GM23338 (cell line): Measurements from ENCODE around the gene FAP. TPM values are rescaled to one million over a fixed set of nuclear protein-coding genes. Genes with fewer than 3 reads are reported as not detected.

Experiments
- ATAC-seq: fragments of 200-7000 bp; cut with Tn5 transposase; 3 replicates; pipeline ENCODE4 v1.9.1; 2020
- DNase-seq: peaks from one replicate; pipeline ENCODE4 v3.0.0-alpha.2; 2015; ENCODE audit warnings: low spot score
- H2AFZ ChIP-seq: fragments of 200-600 bp; sonication (generic); 2 replicates; pipeline ENCODE4 v1.8.0; 2016; ENCODE audit warnings: antibody characterized with exemption, mild to moderate bottlenecking, moderate library complexity
- H3F3A ChIP-seq: fragments of 200-600 bp; sonication (generic); replicated peaks from 2 replicates; pipeline ENCODE4 v1.8.0; 2017; ENCODE audit warnings: antibody characterized with exemption, mixed run types, low read depth
- H3K27ac ChIP-seq: fragments of 200-600 bp; sonication (generic); 2 replicates; pipeline ENCODE4 v1.6.1; 2016; ENCODE audit warnings: low read depth
- H3K27me3 ChIP-seq: fragments of 200-600 bp; sonication (generic); 2 replicates; pipeline ENCODE4 v1.8.0; 2016; ENCODE audit warnings: mild to moderate bottlenecking, mixed run types, moderate library complexity; ENCODE audit not compliant: insufficient read depth
- H3K36me3 ChIP-seq: fragments of 200-600 bp; sonication (generic); 2 replicates; pipeline ENCODE4 v1.8.0; 2016; ENCODE audit warnings: mild to moderate bottlenecking; ENCODE audit not compliant: insufficient read depth
- H3K4me1 ChIP-seq: fragments of 200-600 bp; sonication (generic); 2 replicates; pipeline ENCODE4 v1.8.0; 2016; ENCODE audit warnings: mild to moderate bottlenecking, moderate library complexity; ENCODE audit not compliant: insufficient read depth
- H3K4me2 ChIP-seq: fragments of 200-600 bp; sonication (generic); 2 replicates; pipeline ENCODE4 v1.7.1; 2017; ENCODE audit warnings: mixed run types
- H3K4me3 ChIP-seq: fragments of 200-600 bp; sonication (generic); 2 replicates; pipeline ENCODE4 v1.6.1; 2016; ENCODE audit warnings: mixed run types
- H3K79me2 ChIP-seq: fragments of 200-600 bp; sonication (generic); replicated peaks from 2 replicates; pipeline ENCODE4 v1.8.0; 2017; ENCODE audit warnings: mild to moderate bottlenecking; ENCODE audit not compliant: insufficient read depth
- H3K9me2 ChIP-seq: fragments of 200-600 bp; sonication (generic); 2 replicates; pipeline ENCODE4 v1.8.0; 2017; ENCODE audit not compliant: insufficient read depth
- H4K20me1 ChIP-seq: fragments of 200-600 bp; sonication (generic); replicated peaks from 2 replicates; pipeline ENCODE4 v1.8.0; 2017; ENCODE audit warnings: mild to moderate bottlenecking; ENCODE audit not compliant: insufficient read depth
- H3K27ac Mint-ChIP-seq: 2 replicates; pipeline ENCODE4 v1.8.0; 2020; ENCODE audit warnings: inconsistent platforms, mild to moderate bottlenecking, moderate library complexity, mixed read lengths
- H3K27me3 Mint-ChIP-seq: 3 replicates; pipeline ENCODE4 v1.8.0; 2022; ENCODE audit warnings: low read depth, mild to moderate bottlenecking, moderate library complexity, mixed read lengths, inconsistent platforms; ENCODE audit not compliant: insufficient read depth, poor library complexity
- H3K36me3 Mint-ChIP-seq: 3 replicates; pipeline ENCODE4 v1.8.0; 2021; ENCODE audit warnings: low read depth, mild to moderate bottlenecking, inconsistent platforms, moderate library complexity, mixed read lengths
- H3K4me1 Mint-ChIP-seq: 3 replicates; pipeline ENCODE4 v1.8.0; 2020; ENCODE audit warnings: mild to moderate bottlenecking, inconsistent platforms, mixed read lengths
- H3K4me3 Mint-ChIP-seq: 3 replicates; pipeline ENCODE4 v1.8.0; 2021; ENCODE audit warnings: moderate library complexity, mild to moderate bottlenecking, inconsistent platforms, mixed read lengths
- H3K9me3 Mint-ChIP-seq: 3 replicates; pipeline ENCODE4 v1.8.0; 2020; ENCODE audit warnings: moderate library complexity, mild to moderate bottlenecking, inconsistent platforms, mixed read lengths
- CREB1 ChIP-seq: fragments of 250-450 bp; sonication (Bioruptor Pico); IDR thresholded peaks from 2 replicates; pipeline ENCODE4 v1.5.0; 2020; ENCODE audit warnings: low read depth, mild to moderate bottlenecking, moderate library complexity
- EZH2 ChIP-seq: fragments of 200-600 bp; sonication (generic); IDR thresholded peaks from one replicate; pipeline ENCODE4 v1.8.0; 2017; ENCODE audit warnings: antibody characterized with exemption, mild to moderate bottlenecking, low read depth; ENCODE audit not compliant: unreplicated experiment
- EZH2phosphoT487 ChIP-seq: fragments of 200-600 bp; sonication (generic); IDR thresholded peaks from one replicate; pipeline ENCODE4 v1.8.1; 2018; ENCODE audit warnings: antibody characterized with exemption; ENCODE audit not compliant: unreplicated experiment
- NANOG ChIP-seq: IDR thresholded peaks from 2 replicates; pipeline ENCODE4 v1.6.1; 2016; ENCODE audit warnings: antibody characterized with exemption, borderline replicate concordance
- POLR2AphosphoS5 ChIP-seq: IDR thresholded peaks from 2 replicates; pipeline ENCODE4 v1.6.1; 2016; ENCODE audit warnings: antibody characterized with exemption, low read depth
- ZNF114 ChIP-seq: fragments of 250-450 bp; sonication (Bioruptor Pico); IDR thresholded peaks from 2 replicates; pipeline ENCODE4 v1.5.0; 2020; ENCODE audit warnings: mild to moderate bottlenecking, moderate library complexity
- ZNF331 ChIP-seq: fragments of 250-450 bp; sonication (Bioruptor Pico); IDR thresholded peaks from 2 replicates; pipeline ENCODE4 v1.5.0; 2020; ENCODE audit warnings: low read depth, mild to moderate bottlenecking, moderate library complexity
- long read RNA-seq: library from polyadenylated mRNA; unstranded; transcript quantifications from one replicate; pipeline ENCODE4 v2.0.0, GENCODE V29; 2020; ENCODE audit not compliant: unreplicated experiment
- polyA plus RNA-seq: library from polyadenylated mRNA; unstranded; fragments of >200 nt; fragmentation: Nextera tagmentation; extraction: Ambion mirVana; gene quantifications from 2 replicates; pipeline ENCODE4 v1.2.1, GENCODE V29; 2016
- total RNA-seq: library from RNA; depleted of rRNA; stranded (reverse); fragments of >200 nt; shearing (Covaris generic); gene quantifications from 2 replicates; pipeline ENCODE4 v1.2.3, GENCODE V29; 2014; rRNA removed
- TF ChIP-seq, protein P1 (sequence below): IDR thresholded peaks from 2 replicates; pipeline ENCODE4 v1.6.1; 2016; ENCODE audit warnings: antibody characterized with exemption
- TF ChIP-seq, protein P2 (sequence below): IDR thresholded peaks from one replicate; pipeline ENCODE4 v1.6.1; 2018; ENCODE audit warnings: antibody characterized with exemption; ENCODE audit not compliant: unreplicated experiment

FAP gene, protein sequence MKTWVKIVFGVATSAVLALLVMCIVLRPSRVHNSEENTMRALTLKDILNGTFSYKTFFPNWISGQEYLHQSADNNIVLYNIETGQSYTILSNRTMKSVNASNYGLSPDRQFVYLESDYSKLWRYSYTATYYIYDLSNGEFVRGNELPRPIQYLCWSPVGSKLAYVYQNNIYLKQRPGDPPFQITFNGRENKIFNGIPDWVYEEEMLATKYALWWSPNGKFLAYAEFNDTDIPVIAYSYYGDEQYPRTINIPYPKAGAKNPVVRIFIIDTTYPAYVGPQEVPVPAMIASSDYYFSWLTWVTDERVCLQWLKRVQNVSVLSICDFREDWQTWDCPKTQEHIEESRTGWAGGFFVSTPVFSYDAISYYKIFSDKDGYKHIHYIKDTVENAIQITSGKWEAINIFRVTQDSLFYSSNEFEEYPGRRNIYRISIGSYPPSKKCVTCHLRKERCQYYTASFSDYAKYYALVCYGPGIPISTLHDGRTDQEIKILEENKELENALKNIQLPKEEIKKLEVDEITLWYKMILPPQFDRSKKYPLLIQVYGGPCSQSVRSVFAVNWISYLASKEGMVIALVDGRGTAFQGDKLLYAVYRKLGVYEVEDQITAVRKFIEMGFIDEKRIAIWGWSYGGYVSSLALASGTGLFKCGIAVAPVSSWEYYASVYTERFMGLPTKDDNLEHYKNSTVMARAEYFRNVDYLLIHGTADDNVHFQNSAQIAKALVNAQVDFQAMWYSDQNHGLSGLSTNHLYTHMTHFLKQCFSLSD
- total RNA-seq (not detected in 2 replicates), polyA plus RNA-seq (0.42 TPM in 1 of 2 replicates, not detected in the other)
- long read RNA-seq: 0 reads

DNA sequence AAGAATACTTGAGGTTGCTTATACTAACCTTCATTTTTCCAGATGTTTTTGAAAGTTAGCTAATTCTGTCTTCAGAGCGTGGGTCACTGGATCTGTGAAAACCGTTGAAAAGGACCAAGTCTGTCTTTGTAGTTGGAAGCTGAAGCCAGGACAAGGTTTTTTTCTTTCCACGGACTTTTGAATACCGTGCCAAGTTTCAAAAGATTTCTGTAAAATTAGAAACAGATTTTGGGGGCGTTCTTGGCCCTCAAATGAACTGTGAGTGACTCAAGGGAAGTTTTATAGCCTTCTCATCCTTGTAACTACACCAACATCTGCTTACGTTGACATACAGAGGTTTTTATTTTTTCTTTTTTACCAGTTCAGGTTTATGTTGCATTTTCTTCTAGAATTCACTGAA lies at the start of gene FAP:
Gene FAP, minus strand, starts transcription at position 152 of the 400 bp plus-strand sequence. Its CDS starts 118 bp downstream, at position 34.
- H3K4me1 Mint-ChIP-seq: peaks cover 6% of the 10 kb centered on the region; the same call in 2 of the 3 replicates

DNA sequence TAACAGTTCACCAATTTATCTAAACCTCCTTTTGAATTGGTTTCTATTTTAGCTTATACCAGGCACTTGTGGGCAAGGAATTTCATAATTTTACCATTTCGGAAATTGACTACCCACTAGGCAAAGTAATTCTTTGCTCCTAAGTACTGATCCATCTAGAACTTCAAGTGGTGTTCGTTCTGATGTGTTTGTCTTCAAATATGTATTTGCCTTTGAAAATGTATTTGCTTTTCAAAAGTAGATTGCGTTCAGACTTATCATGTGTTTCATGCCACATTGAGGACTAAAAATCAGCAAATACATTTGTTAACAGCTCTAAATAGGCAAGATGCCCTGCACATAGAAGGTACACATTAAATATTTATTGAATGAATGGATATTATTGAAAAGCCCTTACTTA lies 48.5 kb upstream of the FAP start:
- Histone ChIP-seq H3F3A (no peaks in the 10 kb centered on the region), H3K36me3 (no peaks in the 10 kb centered on the region)
- no peak for ATAC-seq

More for the DNA sequence above, at the start of gene FAP:
- Mint-ChIP-seq H3K27ac (no peak within 1 kb of the TSS; the same call in 1 of the 2 replicates), H3K4me3 (no peak within 1 kb of the TSS), H3K9me3 (no peaks in the 10 kb centered on the region), H3K36me3 (no peaks in the 10 kb centered on the region), H3K27me3 (no peaks in the 10 kb centered on the region)
- Histone ChIP-seq H3K9me2 (no peaks in the 10 kb centered on the region), H4K20me1 (no peaks in the 10 kb centered on the region), H3K27me3 (no peaks in the 10 kb centered on the region), H3K4me2 (no peak within 1 kb of the TSS), H3F3A (no peaks in the 10 kb centered on the region), H3K27ac (no peak within 1 kb of the TSS), H2AFZ (no peak within 1 kb of the TSS), H3K36me3 (no peaks in the 10 kb centered on the region), H3K4me1 (no peaks in the 10 kb centered on the region), H3K4me3 (no peak within 1 kb of the TSS), H3K79me2 (no peaks in the 10 kb centered on the region)
- no peak for ATAC-seq
- DNase-seq: no peak
- TF ChIP-seq EZH2: no peak
- TF ChIP-seq, protein P1, sequence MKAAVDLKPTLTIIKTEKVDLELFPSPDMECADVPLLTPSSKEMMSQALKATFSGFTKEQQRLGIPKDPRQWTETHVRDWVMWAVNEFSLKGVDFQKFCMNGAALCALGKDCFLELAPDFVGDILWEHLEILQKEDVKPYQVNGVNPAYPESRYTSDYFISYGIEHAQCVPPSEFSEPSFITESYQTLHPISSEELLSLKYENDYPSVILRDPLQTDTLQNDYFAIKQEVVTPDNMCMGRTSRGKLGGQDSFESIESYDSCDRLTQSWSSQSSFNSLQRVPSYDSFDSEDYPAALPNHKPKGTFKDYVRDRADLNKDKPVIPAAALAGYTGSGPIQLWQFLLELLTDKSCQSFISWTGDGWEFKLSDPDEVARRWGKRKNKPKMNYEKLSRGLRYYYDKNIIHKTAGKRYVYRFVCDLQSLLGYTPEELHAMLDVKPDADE: no peak
- TF ChIP-seq POLR2AphosphoS5: no peak

DNA sequence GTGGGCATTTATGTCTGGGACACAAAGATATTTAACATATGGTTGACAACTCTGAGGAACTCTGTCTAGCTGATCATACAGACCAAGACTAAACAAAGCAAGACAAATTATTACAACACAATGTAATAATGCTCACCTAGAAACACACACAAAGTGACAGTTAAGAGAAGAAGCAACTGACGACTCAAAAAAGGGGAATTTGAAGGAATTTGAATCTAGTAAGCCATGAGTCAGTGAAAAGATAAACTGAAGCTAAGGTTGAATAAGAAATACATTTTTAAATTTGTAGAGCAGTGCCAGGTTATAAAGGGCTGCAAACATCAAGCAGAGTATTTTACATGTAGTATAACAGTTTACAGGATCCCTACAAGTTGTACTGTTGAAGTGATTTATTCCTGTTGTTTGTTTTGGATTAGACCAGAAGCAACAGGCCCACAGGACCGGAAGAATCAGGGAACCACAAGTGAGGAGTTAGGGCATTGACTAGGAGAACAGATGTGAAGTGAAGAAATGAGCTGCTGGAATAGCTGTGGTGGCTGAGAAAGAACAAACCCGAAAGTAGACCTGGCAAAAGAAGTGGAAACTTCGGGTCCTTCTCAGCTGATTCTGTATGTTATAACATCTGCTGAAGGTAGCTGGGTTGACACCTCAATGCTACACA lies 39.6 kb upstream of the FAP start:
- no peaks in the 10 kb centered on the region for H3K9me3 Mint-ChIP-seq
- H3K27ac ChIP-seq: no peak overlapping the region
- no peak overlapping the region for H3K4me3 ChIP-seq
- DNase-seq: no peak
- H3K79me2 ChIP-seq: no peaks in the 10 kb centered on the region
- H3K4me2 ChIP-seq: no peak overlapping the region
- no peak overlapping the region for H2AFZ ChIP-seq
- H3K27me3 Mint-ChIP-seq: peaks cover 2% of the 10 kb centered on the region
- H3K27me3 ChIP-seq: no peaks in the 10 kb centered on the region
- H3K4me1 ChIP-seq: no peaks in the 10 kb centered on the region
- H3K4me1 Mint-ChIP-seq: peaks cover 3% of the 10 kb centered on the region; the same call in 1 of the 3 replicates
- no peaks in the 10 kb centered on the region for H3K36me3 ChIP-seq
- no peaks in the 10 kb centered on the region for H3F3A ChIP-seq
- no peak overlapping the region for H3K27ac Mint-ChIP-seq
- H3K36me3 Mint-ChIP-seq: no peaks in the 10 kb centered on the region
- H3K9me2 ChIP-seq: no peaks in the 10 kb centered on the region
- no peak overlapping the region for H3K4me3 Mint-ChIP-seq
- ATAC-seq: no peak
- no peaks in the 10 kb centered on the region for H4K20me1 ChIP-seq
- TF ChIP-seq, protein P2, sequence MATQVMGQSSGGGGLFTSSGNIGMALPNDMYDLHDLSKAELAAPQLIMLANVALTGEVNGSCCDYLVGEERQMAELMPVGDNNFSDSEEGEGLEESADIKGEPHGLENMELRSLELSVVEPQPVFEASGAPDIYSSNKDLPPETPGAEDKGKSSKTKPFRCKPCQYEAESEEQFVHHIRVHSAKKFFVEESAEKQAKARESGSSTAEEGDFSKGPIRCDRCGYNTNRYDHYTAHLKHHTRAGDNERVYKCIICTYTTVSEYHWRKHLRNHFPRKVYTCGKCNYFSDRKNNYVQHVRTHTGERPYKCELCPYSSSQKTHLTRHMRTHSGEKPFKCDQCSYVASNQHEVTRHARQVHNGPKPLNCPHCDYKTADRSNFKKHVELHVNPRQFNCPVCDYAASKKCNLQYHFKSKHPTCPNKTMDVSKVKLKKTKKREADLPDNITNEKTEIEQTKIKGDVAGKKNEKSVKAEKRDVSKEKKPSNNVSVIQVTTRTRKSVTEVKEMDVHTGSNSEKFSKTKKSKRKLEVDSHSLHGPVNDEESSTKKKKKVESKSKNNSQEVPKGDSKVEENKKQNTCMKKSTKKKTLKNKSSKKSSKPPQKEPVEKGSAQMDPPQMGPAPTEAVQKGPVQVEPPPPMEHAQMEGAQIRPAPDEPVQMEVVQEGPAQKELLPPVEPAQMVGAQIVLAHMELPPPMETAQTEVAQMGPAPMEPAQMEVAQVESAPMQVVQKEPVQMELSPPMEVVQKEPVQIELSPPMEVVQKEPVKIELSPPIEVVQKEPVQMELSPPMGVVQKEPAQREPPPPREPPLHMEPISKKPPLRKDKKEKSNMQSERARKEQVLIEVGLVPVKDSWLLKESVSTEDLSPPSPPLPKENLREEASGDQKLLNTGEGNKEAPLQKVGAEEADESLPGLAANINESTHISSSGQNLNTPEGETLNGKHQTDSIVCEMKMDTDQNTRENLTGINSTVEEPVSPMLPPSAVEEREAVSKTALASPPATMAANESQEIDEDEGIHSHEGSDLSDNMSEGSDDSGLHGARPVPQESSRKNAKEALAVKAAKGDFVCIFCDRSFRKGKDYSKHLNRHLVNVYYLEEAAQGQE: no peak
- no peak for TF ChIP-seq EZH2phosphoT487
- TF ChIP-seq CREB1 (CRISPR knock-in tag): no peak

More for the DNA sequence above, 48.5 kb upstream of the FAP start:
- TF ChIP-seq EZH2phosphoT487: no peak
- no peak for TF ChIP-seq ZNF331 (CRISPR knock-in tag)
- TF ChIP-seq EZH2: no peak
- TF ChIP-seq ZNF114 (CRISPR knock-in tag): no peak
- TF ChIP-seq NANOG: no peak
- Mint-ChIP-seq H3K36me3 (no peaks in the 10 kb centered on the region), H3K27me3 (no peaks in the 10 kb centered on the region), H3K27ac (no peak overlapping the region), H3K9me3 (no peaks in the 10 kb centered on the region), H3K4me1 (no peaks in the 10 kb centered on the region), H3K4me3 (no peak overlapping the region)
- Histone ChIP-seq H3K9me2 (no peaks in the 10 kb centered on the region), H3K27me3 (no peaks in the 10 kb centered on the region), H2AFZ (no peak overlapping the region), H3K79me2 (no peaks in the 10 kb centered on the region), H3K4me3 (no peak overlapping the region), H3K4me1 (no peaks in the 10 kb centered on the region), H3K27ac (no peak overlapping the region), H3K4me2 (no peak overlapping the region), H4K20me1 (no peaks in the 10 kb centered on the region)
- no peak for DNase-seq
